ENCODE measurements around the gene CFL1.

DNA sequence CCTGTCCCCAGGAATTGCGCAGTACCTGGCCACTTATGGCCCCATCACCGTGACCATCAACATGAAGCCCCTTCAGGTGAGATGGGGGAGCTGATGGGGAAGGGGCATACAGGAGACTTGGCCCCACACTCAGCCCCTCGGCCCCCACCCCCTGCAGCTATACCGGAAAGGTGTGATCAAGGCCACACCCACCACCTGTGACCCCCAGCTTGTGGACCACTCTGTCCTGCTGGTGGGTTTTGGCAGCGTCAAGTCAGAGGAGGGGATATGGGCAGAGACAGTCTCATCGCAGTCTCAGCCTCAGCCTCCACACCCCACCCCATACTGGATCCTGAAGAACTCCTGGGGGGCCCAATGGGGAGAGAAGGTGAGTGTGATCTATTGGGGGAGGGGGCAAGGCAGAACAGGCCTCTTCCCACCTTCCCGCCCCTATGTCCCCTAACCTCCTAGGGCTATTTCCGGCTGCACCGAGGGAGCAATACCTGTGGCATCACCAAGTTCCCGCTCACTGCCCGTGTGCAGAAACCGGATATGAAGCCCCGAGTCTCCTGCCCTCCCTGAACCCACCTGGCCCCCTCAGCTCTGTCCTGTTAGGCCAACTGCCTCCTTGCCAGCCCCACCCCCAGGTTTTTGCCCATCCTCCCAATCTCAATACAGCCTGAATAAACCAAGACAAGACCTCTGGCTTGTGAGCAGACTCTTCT is 25.2 kb upstream of the CFL1 start:
- TF ChIP-seq, protein P1, sequence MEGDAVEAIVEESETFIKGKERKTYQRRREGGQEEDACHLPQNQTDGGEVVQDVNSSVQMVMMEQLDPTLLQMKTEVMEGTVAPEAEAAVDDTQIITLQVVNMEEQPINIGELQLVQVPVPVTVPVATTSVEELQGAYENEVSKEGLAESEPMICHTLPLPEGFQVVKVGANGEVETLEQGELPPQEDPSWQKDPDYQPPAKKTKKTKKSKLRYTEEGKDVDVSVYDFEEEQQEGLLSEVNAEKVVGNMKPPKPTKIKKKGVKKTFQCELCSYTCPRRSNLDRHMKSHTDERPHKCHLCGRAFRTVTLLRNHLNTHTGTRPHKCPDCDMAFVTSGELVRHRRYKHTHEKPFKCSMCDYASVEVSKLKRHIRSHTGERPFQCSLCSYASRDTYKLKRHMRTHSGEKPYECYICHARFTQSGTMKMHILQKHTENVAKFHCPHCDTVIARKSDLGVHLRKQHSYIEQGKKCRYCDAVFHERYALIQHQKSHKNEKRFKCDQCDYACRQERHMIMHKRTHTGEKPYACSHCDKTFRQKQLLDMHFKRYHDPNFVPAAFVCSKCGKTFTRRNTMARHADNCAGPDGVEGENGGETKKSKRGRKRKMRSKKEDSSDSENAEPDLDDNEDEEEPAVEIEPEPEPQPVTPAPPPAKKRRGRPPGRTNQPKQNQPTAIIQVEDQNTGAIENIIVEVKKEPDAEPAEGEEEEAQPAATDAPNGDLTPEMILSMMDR (IDR thresholded peaks at IDR 0.05), result no peak
- no peak for TF ChIP-seq EP300 (IDR thresholded peaks at IDR 0.05; ENCODE audit: low read depth)
- TF ChIP-seq POLR2A (IDR thresholded peaks at IDR 0.05), result no peak
- no peak for TF ChIP-seq POLR2AphosphoS5 (IDR thresholded peaks at IDR 0.05)
